ENCODE results near the gene COL4A1. TPM values are rescaled to one million over a fixed set of nuclear protein-coding genes. Genes with fewer than 3 reads are reported as not detected.

The COL4A1 gene
- polyA plus RNA-seq, 1 donor (not counting 4 experiments of a cell fraction or from before 2014, with no cell fraction given): 22.3 TPM

- no peak overlapping the region for H2AFZ ChIP-seq (ENCODE audit: control insufficient read depth, low read length)
- H3K4me1 ChIP-seq (ENCODE audit: control insufficient read depth, extremely low read depth, insufficient read depth, low read length): peaks cover 18% of the 10 kb centered on the region
- no peak for DNase-seq (ENCODE audit: low read depth, low spot score)
- H3K9me3 ChIP-seq (ENCODE audit: control insufficient read depth, low read depth, low read length): no peaks in the 10 kb centered on the region
- no peaks in the 10 kb centered on the region for H3K9me1 ChIP-seq (ENCODE audit: control insufficient read depth, extremely low read depth, insufficient read depth, low read length)
- H4K20me1 ChIP-seq (ENCODE audit: control insufficient read depth, extremely low read depth, insufficient read depth, low read length): no peaks in the 10 kb centered on the region
- dilution Hi-C loops (cut with MboI; ENCODE audit: extremely low pct_ligation_motif_present, low sequenced_read_pairs): no loop called here
- H3K9ac ChIP-seq (ENCODE audit: control insufficient read depth, extremely low read depth, insufficient read depth, low read length): no peak overlapping the region
- no peak overlapping the region for H3K4me3 ChIP-seq (ENCODE audit: control insufficient read depth in 2 of 3, extremely low read depth in 1 of 3, insufficient read depth in 2 of 3, low read depth in 1 of 3, low read length in 3 of 3)
- no peak overlapping the region for H3K4me2 ChIP-seq (ENCODE audit: control insufficient read depth, extremely low read depth, insufficient read depth, low read depth, low read length)
- H3K27me3 ChIP-seq (ENCODE audit: control insufficient read depth, extremely low read depth, insufficient read depth, low read length): no peaks in the 10 kb centered on the region
- H3K27ac ChIP-seq (ENCODE audit: control insufficient read depth, insufficient read depth, low read length): no peak overlapping the region
- H3K36me3 ChIP-seq (ENCODE audit: control insufficient read depth in 2 of 2, extremely low read depth in 1 of 2, insufficient read depth in 2 of 2, low read length in 2 of 2): peaks cover 0 to 5% of the 10 kb centered on the region in 2 experiments
- no peak for FAIRE-seq
- TF ChIP-seq EZH2 (IDR thresholded peaks at IDR 0.05; ENCODE audit: low read length) (no peak), CTCF (optimal IDR thresholded peaks at IDR 0.05 in 1 of 3, IDR thresholded peaks at IDR 0.05 in 1 of 3, conservative IDR thresholded peaks at IDR 0.05 in 1 of 3; ENCODE audit: extremely low read depth in 1 of 3, insufficient read depth in 2 of 3, low read length in 3 of 3) (no peak)
- peaks cover 63% of the 10 kb centered on the region for H3K79me2 ChIP-seq (ENCODE audit: control insufficient read depth, insufficient read depth, low read length)
Measured at GRCh38 chr13:110329798-110330461, 23.0 kb upstream of the COL4A1 start.

DNA sequence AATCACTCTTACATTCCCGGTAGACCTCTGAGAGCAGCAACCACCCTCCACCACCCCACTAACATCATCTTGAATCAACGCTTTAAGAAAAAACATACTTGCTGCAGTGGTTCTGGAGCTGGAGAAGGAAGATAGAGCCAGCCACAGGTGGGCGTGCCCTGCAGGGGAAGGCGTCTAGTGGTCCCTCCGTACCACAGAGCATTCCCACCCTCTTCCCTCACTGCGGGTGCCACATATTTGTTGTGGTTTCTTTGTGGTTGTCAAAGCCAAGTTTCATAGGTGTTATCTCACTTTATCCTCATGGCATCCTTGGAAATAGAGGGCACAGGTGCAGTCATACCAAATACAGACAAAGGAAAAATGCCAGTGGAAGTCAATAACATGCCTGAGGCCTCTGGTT lies 22.3 kb upstream of the COL4A1 start:
- Histone ChIP-seq H3K4me1 (ENCODE audit: control insufficient read depth, extremely low read depth, insufficient read depth, low read length) (peaks cover 11% of the 10 kb centered on the region), H3K9me3 (ENCODE audit: control insufficient read depth, low read depth, low read length) (no peaks in the 10 kb centered on the region), H3K4me3 (ENCODE audit: control insufficient read depth in 2 of 3, extremely low read depth in 1 of 3, insufficient read depth in 2 of 3, low read depth in 1 of 3, low read length in 3 of 3) (no peak overlapping the region), H3K36me3 (ENCODE audit: control insufficient read depth in 2 of 2, extremely low read depth in 1 of 2, insufficient read depth in 2 of 2, low read length in 2 of 2) (peaks cover 0 to 5% of the 10 kb centered on the region in 2 experiments), H3K79me2 (ENCODE audit: control insufficient read depth, insufficient read depth, low read length) (peaks cover 69% of the 10 kb centered on the region), H3K27me3 (ENCODE audit: control insufficient read depth, extremely low read depth, insufficient read depth, low read length) (no peaks in the 10 kb centered on the region), H2AFZ (ENCODE audit: control insufficient read depth, low read length) (no peak overlapping the region), H3K9me1 (ENCODE audit: control insufficient read depth, extremely low read depth, insufficient read depth, low read length) (no peaks in the 10 kb centered on the region), H3K4me2 (ENCODE audit: control insufficient read depth, extremely low read depth, insufficient read depth, low read depth, low read length) (no peak overlapping the region), H4K20me1 (ENCODE audit: control insufficient read depth, extremely low read depth, insufficient read depth, low read length) (no peaks in the 10 kb centered on the region), H3K27ac (ENCODE audit: control insufficient read depth, insufficient read depth, low read length) (no peak overlapping the region), H3K9ac (ENCODE audit: control insufficient read depth, extremely low read depth, insufficient read depth, low read length) (no peak overlapping the region)
- dilution Hi-C loops (cut with MboI; ENCODE audit: extremely low pct_ligation_motif_present, low sequenced_read_pairs): no loop called here
- no peak for TF ChIP-seq CTCF (optimal IDR thresholded peaks at IDR 0.05 in 1 of 3, IDR thresholded peaks at IDR 0.05 in 1 of 3, conservative IDR thresholded peaks at IDR 0.05 in 1 of 3; ENCODE audit: extremely low read depth in 1 of 3, insufficient read depth in 2 of 3, low read length in 3 of 3)
- TF ChIP-seq EZH2 (IDR thresholded peaks at IDR 0.05; ENCODE audit: low read length): no peak
- DNase-seq (ENCODE audit: low read depth, low spot score) (no peak), FAIRE-seq (no peak)

All from keratinocyte (primary cell).